Measurements from ENCODE around the gene JAG1. TPM values are rescaled to one million over a fixed set of nuclear protein-coding genes. Genes with fewer than 3 reads are reported as not detected.

The JAG1 gene
- total RNA-seq, 4 donors from 2014 or later = 30.7 to 41.9 (median 36.3) TPM

DNA sequence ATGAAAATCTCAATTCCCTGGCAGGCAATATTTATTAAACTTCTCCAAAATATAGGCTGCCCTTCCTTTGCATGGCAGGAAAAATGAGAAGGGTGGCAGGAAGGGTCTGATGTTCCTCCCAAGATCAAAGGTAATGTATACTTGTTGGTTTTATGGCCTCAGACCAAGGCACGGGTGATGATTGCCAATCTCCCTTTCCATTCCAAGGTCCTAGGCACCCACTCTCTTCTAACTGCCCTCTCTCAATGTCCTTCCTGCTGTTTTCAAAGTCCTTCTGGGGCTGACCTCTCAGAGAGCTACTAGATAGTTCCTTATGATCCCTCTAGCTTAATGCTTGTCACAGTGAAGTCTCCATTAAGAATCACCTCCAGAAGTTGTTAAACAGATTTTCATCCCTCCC, 15.6 kb upstream of the JAG1 start:
- 86% methylated on average over 1 of the region's 1 CpG for WGBS
- Histone ChIP-seq H3K4me1 (no peaks in the 10 kb centered on the region), H3K27me3 (no peaks in the 10 kb centered on the region), H3K4me3 (no peak overlapping the region), H3K27ac (replicated peaks in 1 of 4) (no peak overlapping the region), H3K36me3 (no peaks in the 10 kb centered on the region), H3K9me3 (no peaks in the 10 kb centered on the region)
- intact Hi-C loops (cut with DNase I) = no loop called here
- TF ChIP-seq POLR2AphosphoS5 (IDR thresholded peaks at IDR 0.05) = no peak
- no peak for TF ChIP-seq POLR2A (IDR thresholded peaks at IDR 0.05; ENCODE audit: low read depth)
- TF ChIP-seq EP300 (IDR thresholded peaks at IDR 0.05) = no peak
- TF ChIP-seq, protein P1, sequence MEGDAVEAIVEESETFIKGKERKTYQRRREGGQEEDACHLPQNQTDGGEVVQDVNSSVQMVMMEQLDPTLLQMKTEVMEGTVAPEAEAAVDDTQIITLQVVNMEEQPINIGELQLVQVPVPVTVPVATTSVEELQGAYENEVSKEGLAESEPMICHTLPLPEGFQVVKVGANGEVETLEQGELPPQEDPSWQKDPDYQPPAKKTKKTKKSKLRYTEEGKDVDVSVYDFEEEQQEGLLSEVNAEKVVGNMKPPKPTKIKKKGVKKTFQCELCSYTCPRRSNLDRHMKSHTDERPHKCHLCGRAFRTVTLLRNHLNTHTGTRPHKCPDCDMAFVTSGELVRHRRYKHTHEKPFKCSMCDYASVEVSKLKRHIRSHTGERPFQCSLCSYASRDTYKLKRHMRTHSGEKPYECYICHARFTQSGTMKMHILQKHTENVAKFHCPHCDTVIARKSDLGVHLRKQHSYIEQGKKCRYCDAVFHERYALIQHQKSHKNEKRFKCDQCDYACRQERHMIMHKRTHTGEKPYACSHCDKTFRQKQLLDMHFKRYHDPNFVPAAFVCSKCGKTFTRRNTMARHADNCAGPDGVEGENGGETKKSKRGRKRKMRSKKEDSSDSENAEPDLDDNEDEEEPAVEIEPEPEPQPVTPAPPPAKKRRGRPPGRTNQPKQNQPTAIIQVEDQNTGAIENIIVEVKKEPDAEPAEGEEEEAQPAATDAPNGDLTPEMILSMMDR (IDR thresholded peaks at IDR 0.05) = no peak
- DNase-seq (ENCODE audit: extremely low spot score) = no peak

DNA sequence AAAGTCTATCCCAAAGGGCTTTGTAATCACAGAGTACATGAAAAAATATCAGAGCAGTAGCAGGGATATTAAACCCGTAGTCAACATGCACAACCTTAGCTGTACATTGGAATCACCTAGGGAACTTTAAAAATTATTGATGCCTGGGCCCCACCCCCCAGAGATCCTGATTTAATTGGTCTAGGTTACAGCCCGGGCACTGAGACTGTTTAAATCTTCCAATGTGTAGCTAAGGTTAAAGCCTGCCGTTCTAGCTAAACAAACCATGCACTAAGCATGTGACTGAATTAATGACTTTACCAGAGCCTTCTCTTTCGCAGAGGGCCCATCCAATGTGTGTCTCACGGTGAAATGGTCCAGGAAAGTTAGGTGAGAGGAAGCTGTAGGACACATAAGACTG, 14.1 kb upstream of the JAG1 start:
- H3K4me3 ChIP-seq = no peak overlapping the region
- H3K4me1 ChIP-seq = no peaks in the 10 kb centered on the region
- H3K36me3 ChIP-seq = no peaks in the 10 kb centered on the region
- DNase-seq (ENCODE audit: extremely low spot score) = no peak
- H3K9me3 ChIP-seq = no peaks in the 10 kb centered on the region
- H3K27ac ChIP-seq (replicated peaks in 1 of 4) = no peak overlapping the region
- WGBS = 71% methylated on average over 5 of the region's 5 CpGs
- intact Hi-C loops (cut with DNase I) = no loop called here
- no peaks in the 10 kb centered on the region for H3K27me3 ChIP-seq
- TF ChIP-seq EP300 (IDR thresholded peaks at IDR 0.05) (no peak), POLR2AphosphoS5 (IDR thresholded peaks at IDR 0.05) (no peak), POLR2A (IDR thresholded peaks at IDR 0.05; ENCODE audit: low read depth) (no peak)
- TF ChIP-seq, protein P1 (IDR thresholded peaks at IDR 0.05) = no peak

DNA sequence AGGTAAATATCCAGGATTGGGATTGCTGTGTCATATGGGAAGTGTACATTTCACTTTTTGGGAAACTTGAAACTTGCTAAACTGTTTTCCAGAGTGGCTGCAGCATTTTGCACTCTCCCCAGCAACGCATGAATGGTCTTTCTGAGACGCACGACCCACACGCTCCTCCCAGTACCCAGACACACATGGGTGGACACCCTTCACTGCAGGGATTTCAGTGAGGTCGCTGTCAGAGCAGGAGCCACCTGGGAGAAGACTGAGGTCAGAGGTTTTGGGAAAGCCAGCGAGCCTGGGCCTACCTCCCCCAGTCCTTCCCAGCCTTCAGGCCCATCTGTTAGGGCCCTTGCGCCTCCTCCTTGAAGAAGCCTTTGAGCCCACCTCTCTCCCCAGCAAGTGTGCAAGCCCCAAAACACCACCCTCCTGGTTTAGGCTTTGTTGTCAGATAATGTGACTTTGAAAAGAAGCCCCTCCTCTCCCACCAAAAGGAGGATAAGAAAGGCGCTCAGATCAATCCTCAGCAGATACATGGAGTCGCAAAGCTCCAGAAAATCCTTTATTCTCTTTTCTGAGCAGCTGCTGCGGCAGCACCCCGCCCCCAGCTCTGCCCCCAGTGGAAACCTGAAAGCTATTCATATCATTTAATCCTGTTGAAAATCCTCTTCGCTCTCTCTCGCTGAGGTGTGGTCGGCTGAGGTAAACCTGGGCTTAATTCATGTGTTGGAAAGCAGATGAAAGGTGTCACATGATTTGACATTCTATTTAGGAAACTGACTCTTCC, 12.7 kb upstream of the JAG1 start:
- H3K4me3 ChIP-seq = no peak overlapping the region
- TF ChIP-seq EP300 (IDR thresholded peaks at IDR 0.05) (no peak), POLR2A (IDR thresholded peaks at IDR 0.05; ENCODE audit: low read depth) (no peak), POLR2AphosphoS5 (IDR thresholded peaks at IDR 0.05) (no peak)
- TF ChIP-seq, protein P1 (IDR thresholded peaks at IDR 0.05) = no peak
- intact Hi-C loops (cut with DNase I) = no loop called here

DNA sequence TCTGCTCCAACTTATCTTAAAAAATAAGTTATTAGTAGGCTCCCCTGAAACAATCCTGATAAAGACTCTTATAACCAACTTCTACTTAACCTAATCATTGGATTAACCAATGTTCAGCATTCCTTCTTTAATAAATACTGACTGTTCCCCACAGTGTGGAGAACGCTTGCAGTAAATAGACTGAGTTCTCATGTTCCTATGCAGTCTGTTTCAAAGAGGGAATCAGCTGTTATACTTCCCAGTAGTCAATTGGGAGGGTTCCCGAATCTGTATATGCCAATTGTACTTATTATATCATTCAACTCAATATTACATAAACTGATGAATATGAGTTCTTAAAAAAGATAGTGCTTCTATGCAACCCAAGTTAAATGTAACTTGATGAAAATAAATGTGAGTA, 9.7 kb upstream of the JAG1 start:
- intact Hi-C loops (cut with DNase I) = no loop called here
- TF ChIP-seq EP300 (IDR thresholded peaks at IDR 0.05) (no peak), POLR2AphosphoS5 (IDR thresholded peaks at IDR 0.05) (no peak), POLR2A (IDR thresholded peaks at IDR 0.05; ENCODE audit: low read depth) (no peak)
- TF ChIP-seq, protein P1 (IDR thresholded peaks at IDR 0.05) = no peak
- Histone ChIP-seq H3K27ac (replicated peaks in 1 of 4) (no peak overlapping the region), H3K9me3 (peaks cover 0 to 3% (median 0%) of the 10 kb centered on the region in 4 donors), H3K4me3 (no peak overlapping the region), H3K4me1 (no peaks in the 10 kb centered on the region), H3K27me3 (no peaks in the 10 kb centered on the region), H3K36me3 (no peaks in the 10 kb centered on the region)
- DNase-seq (ENCODE audit: extremely low spot score) = no peak
- WGBS = 86% methylated on average over 2 of the region's 2 CpGs

More for the DNA sequence above, 12.7 kb upstream of the JAG1 start:
- WGBS = 94% methylated on average over 14 of the region's 14 CpGs
- no peak for DNase-seq (ENCODE audit: extremely low spot score)
- Histone ChIP-seq H3K4me1 (no peaks in the 10 kb centered on the region), H3K27ac (replicated peaks in 1 of 4) (no peak overlapping the region), H3K36me3 (no peaks in the 10 kb centered on the region), H3K9me3 (no peaks in the 10 kb centered on the region), H3K27me3 (no peaks in the 10 kb centered on the region)

Data from esophagus muscularis mucosa (tissue), 4 donors.